HepG2 (cell line): ENCODE data around the gene ST14. TPM values are rescaled to one million over a fixed set of nuclear protein-coding genes. Genes with fewer than 3 reads are reported as not detected.
A peak's percentile ranks its signal among the peaks of the same experiment; 100 is the strongest.

Experiments used
- ATAC-seq: fragments of 200-7000 bp; cut with Tn5 transposase; 3 replicates; pipeline ENCODE4 v1.9.1; 2020; ENCODE audit warnings: mild to moderate bottlenecking, moderate library complexity
- BruUV-seq: library from RNA; stranded (reverse); fragments of 400-500 nt; replicated peaks from 2 replicates; lab custom pipeline; 2021; lab: Mats Ljungman, UMichigan
- CTCF ChIA-PET: fragments of 300-600 bp; formaldehyde crosslinking; extraction: SDS; loops from one replicate; lab custom pipeline; 2021; ENCODE audit warnings: low total read pairs, inconsistent platforms, low intra/inter-chr PET ratio; lab: Yijun Ruan, JAX
- POLR2A ChIA-PET: fragments of 350-600 bp; sonication (Branson Sonifier 250); formaldehyde crosslinking; loops from one replicate; lab custom pipeline; 2020; ENCODE audit warnings: antibody characterized with exemption, inconsistent platforms; lab: Yijun Ruan, JAX
- DNase-seq: peaks from one replicate; pipeline ENCODE4 v3.0.0-alpha.2; 2015; ENCODE audit warnings: low spot score
- FAIRE-seq: peaks from 3 replicates; lab custom pipeline; 2011; peaks lifted over from hg19 to GRCh38; lab: Jason Lieb, UNC
- H2AFZ ChIP-seq: one replicate; pipeline ENCODE4 v1.6.1; 2011; ENCODE audit warnings: low read length, inconsistent platforms
- H3K27ac ChIP-seq: fragments of 300-600 bp; 3 replicates; pipeline ENCODE4 v1.8.0; 2011; ENCODE audit warnings: mixed run types, mild to moderate bottlenecking, mixed read lengths, low read length, inconsistent platforms; ENCODE audit not compliant: insufficient read depth; ENCODE audit errors: extremely low read length
- H3K27me3 ChIP-seq, 2 experiments: fragments of 200-600 bp in 1 of 2; 2 replicates in 1 of 2; 3 replicates in 1 of 2; pipeline versions ENCODE4 v1.6.0 to v1.8.0; 2011; ENCODE audit warnings: low read length in 2 of 2, mild to moderate bottlenecking in 2 of 2, moderate library complexity in 2 of 2, inconsistent platforms in 1 of 2; ENCODE audit not compliant: insufficient read depth in 2 of 2, control insufficient read depth in 1 of 2
- H3K36me3 ChIP-seq, 2 experiments: fragments of 200-600 bp in 1 of 2; replicated peaks in 1 of 2; 2 replicates in 1 of 2; 3 replicates in 1 of 2; pipeline versions ENCODE4 v1.5.1 to v1.8.0; 2011; ENCODE audit warnings: low read length in 2 of 2, inconsistent platforms in 1 of 2; ENCODE audit not compliant: insufficient read depth in 2 of 2, control insufficient read depth in 1 of 2
- H3K4me1 ChIP-seq: 2 replicates; pipeline ENCODE4 v1.5.1; 2012; ENCODE audit warnings: low read length, inconsistent platforms; ENCODE audit not compliant: insufficient read depth
- H3K4me2 ChIP-seq: 2 replicates; pipeline ENCODE4 v1.6.0; 2011; ENCODE audit warnings: low read depth, low read length, inconsistent platforms
- H3K4me3 ChIP-seq, 3 experiments: fragments of 200-600 bp in 1 of 3; sonication (generic), shearing (Covaris generic) in 1 of 3; replicated peaks in 1 of 3; 2 replicates each; pipeline ENCODE4 v1.5.1; 2011 to 2016; ENCODE audit warnings: low read length in 3 of 3, inconsistent platforms in 2 of 3, low read depth in 2 of 3, mild to moderate bottlenecking in 2 of 3, control low read depth in 1 of 3, mixed read lengths in 1 of 3; ENCODE audit not compliant: insufficient read depth in 1 of 3
- H3K79me2 ChIP-seq: one replicate; pipeline ENCODE4 v1.6.1; 2011; ENCODE audit warnings: low read length, inconsistent platforms; ENCODE audit not compliant: insufficient read depth
- H3K9ac ChIP-seq: 2 replicates; pipeline ENCODE4 v1.6.0; 2011; ENCODE audit warnings: mild to moderate bottlenecking, low read depth, low read length, inconsistent platforms; ENCODE audit not compliant: insufficient read depth
- H3K9me3 ChIP-seq: 2 replicates; pipeline ENCODE4 v1.5.1; 2012; ENCODE audit warnings: mild to moderate bottlenecking, low read length
- H4K20me1 ChIP-seq: 2 replicates; pipeline ENCODE4 v1.6.0; 2011; ENCODE audit warnings: inconsistent platforms, mild to moderate bottlenecking, low read length, moderate library complexity; ENCODE audit not compliant: insufficient read depth
- BRD4 ChIP-seq: sonication (generic); formaldehyde crosslinking; IDR thresholded peaks from 2 replicates; pipeline ENCODE4 v1.4.0; 2020; ENCODE audit warnings: missing genetic modification reagents
- CHD2 ChIP-seq: IDR thresholded peaks from 2 replicates; pipeline ENCODE4 v1.6.1; 2011; ENCODE audit warnings: low read depth, low read length, improper control_type of control experiment
- CHD4 ChIP-seq: fragments of 200-600 bp; sonication (generic); IDR thresholded peaks from 2 replicates; pipeline ENCODE4 v1.7.0; 2017; ENCODE audit warnings: mild to moderate bottlenecking, low read length, borderline replicate concordance
- DNMT3B ChIP-seq: conservative IDR thresholded peaks from 2 replicates; pipeline ENCODE4 v1.6.1; 2016; ENCODE audit warnings: missing biosample characterization, control low read depth
- HNF4A ChIP-seq: sonication (generic); formaldehyde crosslinking; IDR thresholded peaks from 2 replicates; pipeline ENCODE4 v1.4.0; 2020; ENCODE audit warnings: missing genetic modification reagents
- MEIS1 ChIP-seq: sonication (generic); formaldehyde crosslinking; IDR thresholded peaks from 2 replicates; pipeline ENCODE4 v1.9.0; 2021; ENCODE audit warnings: mild to moderate bottlenecking, missing genetic modification reagents, moderate library complexity, borderline replicate concordance
- PBX3 ChIP-seq: sonication (generic); formaldehyde crosslinking; IDR thresholded peaks from 2 replicates; pipeline ENCODE4 v1.8.1; 2023; ENCODE audit warnings: missing genetic modification reagents, inconsistent platforms, borderline replicate concordance
- ZNF232 ChIP-seq: sonication (generic); formaldehyde crosslinking; IDR thresholded peaks from 2 replicates; pipeline ENCODE4 v1.4.0; 2020; ENCODE audit warnings: missing genetic modification reagents, borderline replicate concordance
- ZNF331 ChIP-seq: sonication (generic); formaldehyde crosslinking; IDR thresholded peaks from 2 replicates; pipeline ENCODE4 v1.4.0; 2020; ENCODE audit warnings: missing genetic modification reagents
- ZNF724P ChIP-seq: sonication (generic); formaldehyde crosslinking; IDR thresholded peaks from 2 replicates; pipeline ENCODE4 v1.8.0; 2022; ENCODE audit warnings: missing genetic modification reagents, borderline replicate concordance
- WGBS: methylation state at CpG from one replicate; pipeline ENCODE4 v1.1.6; 2017; ENCODE audit warnings: low lambda C conversion rate; 5-methylcytosine and 5-hydroxymethylcytosine counted together
- in situ Hi-C: cut with HindIII; loops from 2 replicates; pipeline ENCODE4 v1.10.0; 2017; ENCODE audit warnings: low pct_unique_long_range_greater_than_20kb; ENCODE audit not compliant: extremely low pct_ligation_motif_present
- intact Hi-C: fragments of 100-400 bp; cut with micrococcal nuclease; formaldehyde crosslinking; loops from one replicate; pipeline ENCODE4 v1.10.0; 2022; ENCODE audit not compliant: unreplicated experiment
- polyA plus RNA-seq, 8 experiments: library from polyadenylated mRNA; depleted of rRNA in 3 of 8; stranded (reverse) in 7 of 8; unstranded in 1 of 8; fragments of >200 nt; fragmentation: Illumina TruSeq in 4 of 8; extraction: Trizol in 4 of 8; gene quantifications; 2 replicates each; pipeline versions ENCODE4 v1.2.1 to v1.2.3, GENCODE V29; 2011 to 2016; ENCODE audit warnings: low read depth in 4 of 8, missing spikeins in 1 of 8, mixed read lengths in 1 of 8; ENCODE audit not compliant: insufficient read depth in 1 of 8
- total RNA-seq, 5 experiments: library from RNA; depleted of rRNA; stranded (reverse); fragments of >200 nt; fragmentation: Illumina TruSeq; extraction: Trizol; gene quantifications; 2 replicates each; pipeline ENCODE4 v1.2.3, GENCODE V29; 2016; ENCODE audit warnings: low read depth in 1 of 5
- TF ChIP-seq, protein P1 (sequence below): sonication (generic); formaldehyde crosslinking; conservative IDR thresholded peaks from 2 replicates; pipeline ENCODE4 v1.8.0; 2022; ENCODE audit warnings: missing genetic modification reagents
- TF ChIP-seq, protein P2 (sequence below): sonication (generic); formaldehyde crosslinking; conservative IDR thresholded peaks from 2 replicates; pipeline ENCODE4 v1.4.0; 2020; ENCODE audit warnings: missing genetic modification reagents

The ST14 gene
- total and polyA plus RNA-seq, 2 of the 13 experiments (the other 11 are each of a cell fraction or from before 2014, with no cell fraction given) = 0.88 to 1.4 TPM

GRCh38 chr11:130174642-130175041 lies 15.1 kb downstream of the ST14 start:
- TF ChIP-seq ZNF331 (peak; percentile 99), ZNF232 (no peak)
- no peak overlapping the region for H3K4me3 ChIP-seq
- ChIA-PET CTCF (no interaction called here), POLR2A (no interaction called here)
- H3K27me3 ChIP-seq = no peaks in the 10 kb centered on the region
- no peak overlapping the region for H2AFZ ChIP-seq
- intact Hi-C loops = no loop called here
- H3K36me3 ChIP-seq = no peaks in the 10 kb centered on the region
- FAIRE-seq = no peak
- in situ Hi-C loops = no loop called here
- no peak overlapping the region for H3K4me2 ChIP-seq
- no peaks in the 10 kb centered on the region for H4K20me1 ChIP-seq
- BruUV-seq = no TSS peak
- H3K9ac ChIP-seq = no peak overlapping the region
- ATAC-seq = no peak
- peaks cover 15% of the 10 kb centered on the region for H3K4me1 ChIP-seq
- no peak for DNase-seq
- H3K9me3 ChIP-seq = no peaks in the 10 kb centered on the region; the same call in 1 of the 2 replicates
- H3K79me2 ChIP-seq = no peaks in the 10 kb centered on the region
- H3K27ac ChIP-seq = no peak overlapping the region
- WGBS = 89% methylated on average over 4 of the region's 4 CpGs

- ATAC-seq (no peak), DNase-seq (no peak), FAIRE-seq (no peak)
- in situ Hi-C loops = no loop called here
- Histone ChIP-seq H4K20me1 (no peaks in the 10 kb centered on the region), H3K27me3 (no peaks in the 10 kb centered on the region), H3K36me3 (no peaks in the 10 kb centered on the region), H3K9ac (no peak overlapping the region), H3K27ac (no peak overlapping the region), H3K9me3 (no peaks in the 10 kb centered on the region; the same call in 1 of the 2 replicates), H3K4me3 (no peak overlapping the region), H3K4me1 (peaks cover 28% of the 10 kb centered on the region), H3K79me2 (no peaks in the 10 kb centered on the region), H2AFZ (no peak overlapping the region), H3K4me2 (no peak overlapping the region)
- BruUV-seq = no TSS peak
- intact Hi-C loops = no loop called here
- 92% methylated on average over 5 of the region's 5 CpGs for WGBS
- ChIA-PET POLR2A (interaction anchor here (0.7 kb wide), 1 partner anchor 325 kb away, joined by 3 read pairs; no protein-coding TSS in a partner anchor), CTCF (no interaction called here)
- TF ChIP-seq ZNF724P (CRISPR knock-in tag) = no peak
- no peak for TF ChIP-seq DNMT3B
- no peak for TF ChIP-seq CHD4
- no peak for TF ChIP-seq PBX3 (CRISPR knock-in tag)
- no peak for TF ChIP-seq HNF4A (CRISPR knock-in tag)
- no peak for TF ChIP-seq MEIS1 (CRISPR knock-in tag)
- TF ChIP-seq, protein P1, sequence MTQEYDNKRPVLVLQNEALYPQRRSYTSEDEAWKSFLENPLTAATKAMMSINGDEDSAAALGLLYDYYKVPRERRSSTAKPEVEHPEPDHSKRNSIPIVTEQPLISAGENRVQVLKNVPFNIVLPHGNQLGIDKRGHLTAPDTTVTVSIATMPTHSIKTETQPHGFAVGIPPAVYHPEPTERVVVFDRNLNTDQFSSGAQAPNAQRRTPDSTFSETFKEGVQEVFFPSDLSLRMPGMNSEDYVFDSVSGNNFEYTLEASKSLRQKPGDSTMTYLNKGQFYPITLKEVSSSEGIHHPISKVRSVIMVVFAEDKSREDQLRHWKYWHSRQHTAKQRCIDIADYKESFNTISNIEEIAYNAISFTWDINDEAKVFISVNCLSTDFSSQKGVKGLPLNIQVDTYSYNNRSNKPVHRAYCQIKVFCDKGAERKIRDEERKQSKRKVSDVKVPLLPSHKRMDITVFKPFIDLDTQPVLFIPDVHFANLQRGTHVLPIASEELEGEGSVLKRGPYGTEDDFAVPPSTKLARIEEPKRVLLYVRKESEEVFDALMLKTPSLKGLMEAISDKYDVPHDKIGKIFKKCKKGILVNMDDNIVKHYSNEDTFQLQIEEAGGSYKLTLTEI (CRISPR knock-in tag) = no peak
- TF ChIP-seq, protein P2, sequence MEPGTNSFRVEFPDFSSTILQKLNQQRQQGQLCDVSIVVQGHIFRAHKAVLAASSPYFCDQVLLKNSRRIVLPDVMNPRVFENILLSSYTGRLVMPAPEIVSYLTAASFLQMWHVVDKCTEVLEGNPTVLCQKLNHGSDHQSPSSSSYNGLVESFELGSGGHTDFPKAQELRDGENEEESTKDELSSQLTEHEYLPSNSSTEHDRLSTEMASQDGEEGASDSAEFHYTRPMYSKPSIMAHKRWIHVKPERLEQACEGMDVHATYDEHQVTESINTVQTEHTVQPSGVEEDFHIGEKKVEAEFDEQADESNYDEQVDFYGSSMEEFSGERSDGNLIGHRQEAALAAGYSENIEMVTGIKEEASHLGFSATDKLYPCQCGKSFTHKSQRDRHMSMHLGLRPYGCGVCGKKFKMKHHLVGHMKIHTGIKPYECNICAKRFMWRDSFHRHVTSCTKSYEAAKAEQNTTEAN = no peak
- TF ChIP-seq CHD2 = no peak
- no peak for TF ChIP-seq BRD4 (CRISPR knock-in tag)
These were observed 16.3 kb downstream of the ST14 start for GRCh38 chr11:130175898-130176297.
